WTC11 (cell line): ENCODE measurements around the gene TMCC1. TPM values are rescaled to one million over a fixed set of nuclear protein-coding genes. Genes with fewer than 3 reads are reported as not detected.

ENCODE experiments used
- ATAC-seq: fragments of 200-7000 bp; cut with Tn5 transposase; 2 replicates; pipeline ENCODE4 v1.10.0; 2021; ENCODE audit warnings: mild to moderate bottlenecking, moderate library complexity
- CTCF ChIA-PET: fragments of 300-600 bp; sonication (Branson Sonifier 250); formaldehyde crosslinking; loops from one replicate; lab custom pipeline; 2021; ENCODE audit warnings: antibody characterized with exemption; lab: Charles Lee
- POLR2A ChIA-PET: fragments of 350-600 bp; sonication (Branson Sonifier 250); formaldehyde crosslinking; loops from one replicate; lab custom pipeline; 2021; ENCODE audit warnings: antibody characterized with exemption; lab: Charles Lee
- DNase-seq: peaks from one replicate; pipeline ENCODE4 v3.0.0; 2021; ENCODE audit warnings: low spot score
- H3K27ac Mint-ChIP-seq: 2 replicates; pipeline ENCODE4 v1.8.0; 2021; ENCODE audit warnings: mixed read lengths
- H3K27me3 Mint-ChIP-seq: 2 replicates; pipeline ENCODE4 v1.8.0; 2021; ENCODE audit warnings: low read depth, mild to moderate bottlenecking, moderate library complexity, mixed read lengths
- H3K36me3 Mint-ChIP-seq: 2 replicates; pipeline ENCODE4 v1.8.0; 2021; ENCODE audit warnings: mixed read lengths
- H3K4me1 Mint-ChIP-seq: 2 replicates; pipeline ENCODE4 v1.8.0; 2022; ENCODE audit warnings: mixed read lengths
- H3K4me3 Mint-ChIP-seq: 2 replicates; pipeline ENCODE4 v1.8.0; 2021; ENCODE audit warnings: mild to moderate bottlenecking, moderate library complexity, mixed read lengths
- H3K9me3 Mint-ChIP-seq: 2 replicates; pipeline ENCODE4 v1.8.0; 2021; ENCODE audit warnings: mixed read lengths
- AR ChIP-seq: fragments of 250-450 bp; sonication (Bioruptor Pico); IDR thresholded peaks from 2 replicates; pipeline ENCODE4 v1.9.0; 2021; ENCODE audit warnings: mild to moderate bottlenecking
- ATF2 ChIP-seq: sonication (generic); formaldehyde crosslinking; IDR thresholded peaks from 2 replicates; pipeline ENCODE4 v1.8.1; 2022; ENCODE audit warnings: low read depth, missing genetic modification reagents, borderline replicate concordance
- ATF3 ChIP-seq: sonication (generic); formaldehyde crosslinking; conservative IDR thresholded peaks from 2 replicates; pipeline ENCODE4 v1.8.1; 2022; ENCODE audit warnings: mild to moderate bottlenecking, missing genetic modification reagents
- CBFB ChIP-seq: sonication (generic); formaldehyde crosslinking; IDR thresholded peaks from 2 replicates; pipeline ENCODE4 v1.8.1; 2022; ENCODE audit warnings: mild to moderate bottlenecking, low read depth, missing genetic modification reagents
- ELF4 ChIP-seq: sonication (generic); formaldehyde crosslinking; IDR thresholded peaks from 2 replicates; pipeline ENCODE4 v1.8.1; 2022; ENCODE audit warnings: low read depth, mild to moderate bottlenecking, moderate library complexity, missing genetic modification reagents
- ERG ChIP-seq: fragments of 250-450 bp; sonication (Bioruptor Pico); IDR thresholded peaks from 2 replicates; pipeline ENCODE4 v1.8.0; 2021; ENCODE audit warnings: mild to moderate bottlenecking
- ESRRA ChIP-seq: sonication (generic); formaldehyde crosslinking; IDR thresholded peaks from 2 replicates; pipeline ENCODE4 v1.8.1; 2022; ENCODE audit warnings: mild to moderate bottlenecking, missing genetic modification reagents, borderline replicate concordance
- FOXP4 ChIP-seq: sonication (generic); formaldehyde crosslinking; IDR thresholded peaks from 2 replicates; pipeline ENCODE4 v1.8.0; 2022; ENCODE audit warnings: mild to moderate bottlenecking, missing genetic modification reagents
- MYBL2 ChIP-seq: sonication (generic); formaldehyde crosslinking; IDR thresholded peaks from 2 replicates; pipeline ENCODE4 v1.8.1; 2023; ENCODE audit warnings: mild to moderate bottlenecking, moderate library complexity, missing genetic modification reagents
- NR2C2 ChIP-seq: sonication (generic); formaldehyde crosslinking; IDR thresholded peaks from 2 replicates; pipeline ENCODE4 v1.8.0; 2022; ENCODE audit warnings: mild to moderate bottlenecking, missing genetic modification reagents
- RELA ChIP-seq: sonication (generic); formaldehyde crosslinking; IDR thresholded peaks from 2 replicates; pipeline ENCODE4 v1.8.1; 2022; ENCODE audit warnings: missing genetic modification reagents, mild to moderate bottlenecking, borderline replicate concordance
- SP1 ChIP-seq: sonication (generic); formaldehyde crosslinking; conservative IDR thresholded peaks from 2 replicates; pipeline ENCODE4 v1.8.1; 2022; ENCODE audit warnings: missing genetic modification reagents
- TEAD4 ChIP-seq: sonication (generic); formaldehyde crosslinking; IDR thresholded peaks from 2 replicates; pipeline ENCODE4 v1.8.0; 2022; ENCODE audit warnings: mild to moderate bottlenecking, missing genetic modification reagents
- ZBTB21 ChIP-seq: sonication (generic); formaldehyde crosslinking; IDR thresholded peaks from 2 replicates; pipeline ENCODE4 v1.8.1; 2023; ENCODE audit warnings: mild to moderate bottlenecking, missing genetic modification reagents, borderline replicate concordance
- ZBTB43 ChIP-seq: sonication (generic); formaldehyde crosslinking; IDR thresholded peaks from 2 replicates; pipeline ENCODE4 v1.8.1; 2023; ENCODE audit warnings: mild to moderate bottlenecking, missing genetic modification reagents
- ZNF263 ChIP-seq: sonication (generic); formaldehyde crosslinking; IDR thresholded peaks from 2 replicates; pipeline ENCODE4 v1.8.1; 2022; ENCODE audit warnings: low read depth, mild to moderate bottlenecking, moderate library complexity, missing genetic modification reagents
- ZNF416 ChIP-seq: fragments of 250-450 bp; sonication (Bioruptor Pico); IDR thresholded peaks from 2 replicates; pipeline ENCODE4 v1.9.0; 2021; ENCODE audit warnings: mild to moderate bottlenecking, inconsistent platforms
- ZNF671 ChIP-seq: fragments of 250-450 bp; sonication (Bioruptor Pico); IDR thresholded peaks from 2 replicates; pipeline ENCODE4 v1.8.0; 2021; ENCODE audit warnings: mild to moderate bottlenecking
- ZSCAN18 ChIP-seq: fragments of 250-450 bp; sonication (Bioruptor Pico); IDR thresholded peaks from 2 replicates; pipeline ENCODE4 v2.1.2; 2022; ENCODE audit warnings: mild to moderate bottlenecking, moderate library complexity
- total RNA-seq: library from RNA; stranded (reverse); gene quantifications from 3 replicates; pipeline ENCODE4 v1.2.3, GENCODE V29; 2021

Gene TMCC1
- total RNA-seq, 1 experiment from 2014 or later: 29.3 TPM

- Mint-ChIP-seq H3K4me3 (no peak overlapping the region), H3K27ac (no peak overlapping the region), H3K4me1 (no peaks in the 10 kb centered on the region), H3K27me3 (no peaks in the 10 kb centered on the region), H3K36me3 (peaks cover 9% of the 10 kb centered on the region; the same call in 1 of the 2 replicates), H3K9me3 (no peaks in the 10 kb centered on the region)
- ChIA-PET POLR2A (interaction anchor here (0.7 kb wide), 1 partner anchor 152 kb away, joined by 3 read pairs; no protein-coding TSS in a partner anchor), CTCF (interaction anchor here (0.8 kb wide), 1 partner anchor 17 kb away, joined by 3 read pairs; no protein-coding TSS in a partner anchor)
- DNase-seq: no peak
- no peak for ATAC-seq
- TF ChIP-seq ZBTB21 (CRISPR knock-in tag) (no peak), RELA (CRISPR knock-in tag) (no peak), ERG (no peak), FOXP4 (CRISPR knock-in tag) (no peak), ZBTB43 (no peak), CBFB (CRISPR knock-in tag) (no peak), ATF3 (CRISPR knock-in tag) (no peak), ATF2 (CRISPR knock-in tag) (no peak), ZNF263 (CRISPR knock-in tag) (no peak), ESRRA (CRISPR knock-in tag) (no peak)
These were observed 219.4 kb downstream of the TMCC1 start for GRCh38 chr3:129673897-129674797.

- CTCF ChIA-PET: no interaction called here
- POLR2A ChIA-PET: interaction anchor here (0.6 kb wide), 1 partner anchor 18 kb away, joined by 3 read pairs; no protein-coding TSS in a partner anchor
- H3K27ac Mint-ChIP-seq: no peak overlapping the region
- no peak for TF ChIP-seq NR2C2 (CRISPR knock-in tag)
- TF ChIP-seq MYBL2 (CRISPR knock-in tag): no peak
- no peak for TF ChIP-seq ZSCAN18 (CRISPR knock-in tag)
- no peak for TF ChIP-seq AR
- no peak for TF ChIP-seq ZNF671 (CRISPR knock-in tag)
- TF ChIP-seq SP1: no peak
- TF ChIP-seq ELF4 (CRISPR knock-in tag): no peak
- no peak for TF ChIP-seq TEAD4 (CRISPR knock-in tag)
- no peak for TF ChIP-seq ZNF416 (CRISPR knock-in tag)
- TF ChIP-seq, all 79 proteins: peak for 0
- ATAC-seq (no peak), DNase-seq (no peak)
- Mint-ChIP-seq H3K9me3 (no peaks in the 10 kb centered on the region), H3K36me3 (peaks cover 9% of the 10 kb centered on the region; the same call in 1 of the 2 replicates), H3K4me3 (no peak overlapping the region), H3K27me3 (no peaks in the 10 kb centered on the region), H3K4me1 (no peaks in the 10 kb centered on the region)
These were observed 220.5 kb downstream of the TMCC1 start for GRCh38 chr3:129673012-129673411.
